DMS 273 treated with DMSO at 0.1 percent for 48 hours (cell line): Measurements from ENCODE around the gene ZACN.
A peak's percentile ranks its signal among the peaks of the same experiment; 100 is the strongest.
"Not testable (repeated sequence)": the region's sequence is repeated elsewhere in the genome, so short reads cannot be mapped to it uniquely, and the experiment has no call there.

Experiments used
- DNase-seq: peaks from one replicate; lab custom pipeline; 2025; lab: John Stamatoyannopoulos, UW

Gene ZACN

GRCh38 chr17:76078860-76079534, at the start of gene ZACN:
Gene ZACN (plus strand): TSS chr17:76079182. CDS start chr17:76079265, 83 bp downstream.
- DNase-seq = no peak

DNA sequence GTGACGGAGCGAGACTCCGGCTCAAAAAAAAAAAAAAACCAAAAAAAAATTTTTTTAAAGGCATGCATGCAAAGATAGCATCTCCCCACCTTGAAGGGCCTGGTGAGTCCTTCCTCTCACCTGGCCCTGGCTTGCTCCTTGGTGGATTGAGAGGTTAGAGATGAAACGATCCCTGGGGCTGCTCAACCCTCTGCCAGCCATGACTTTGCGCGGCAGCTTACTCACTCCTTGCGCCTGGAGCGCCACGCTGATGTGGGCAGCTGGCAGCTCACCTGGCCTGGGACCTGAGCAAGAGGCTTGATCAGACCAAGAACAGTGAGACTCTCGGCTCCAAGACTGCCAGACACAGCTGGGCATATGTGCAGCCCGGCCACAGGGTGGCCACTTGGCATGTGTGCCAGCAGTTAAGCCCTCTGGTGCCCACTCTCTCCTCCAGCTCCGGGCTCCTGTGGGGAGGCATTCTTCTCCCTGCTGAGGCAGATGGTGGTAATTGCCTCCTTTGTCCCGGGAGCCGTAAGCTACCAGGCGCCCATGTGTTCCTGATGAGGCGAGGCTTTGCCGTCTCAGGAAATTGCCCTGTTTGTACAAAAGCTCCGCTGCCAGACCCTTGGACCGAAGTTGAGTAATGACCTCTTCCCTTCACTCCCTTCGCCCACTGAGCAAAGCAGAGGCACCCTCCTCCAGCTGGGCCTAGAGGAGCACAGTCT, 46.8 kb upstream of the ZACN start:
- peak; percentile 51 for DNase-seq

DNA sequence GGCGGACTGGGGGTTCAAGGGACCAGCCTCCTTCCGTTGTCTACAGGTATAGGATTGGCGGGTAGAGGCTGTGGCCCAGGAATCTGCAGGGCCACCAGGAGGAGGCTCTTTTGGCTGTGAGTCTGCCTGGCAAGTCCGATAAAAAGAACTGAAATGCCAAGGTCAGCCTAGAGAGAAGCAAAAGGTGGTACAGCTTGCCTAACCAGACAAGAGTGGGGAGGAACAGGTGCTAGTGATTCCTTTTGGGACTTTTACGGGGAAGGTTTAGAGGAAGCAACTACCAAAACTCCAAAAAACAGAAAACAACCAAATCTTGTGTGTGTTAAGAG, 46.2 kb upstream of the ZACN start:
- DNase-seq = no peak

GRCh38 chr17:76033139-76033538, 45.8 kb upstream of the ZACN start:
- DNase-seq = no peak

- no peak for DNase-seq
Observed at GRCh38 chr17:76034428-76035350, 44.3 kb upstream of the ZACN start.

DNA sequence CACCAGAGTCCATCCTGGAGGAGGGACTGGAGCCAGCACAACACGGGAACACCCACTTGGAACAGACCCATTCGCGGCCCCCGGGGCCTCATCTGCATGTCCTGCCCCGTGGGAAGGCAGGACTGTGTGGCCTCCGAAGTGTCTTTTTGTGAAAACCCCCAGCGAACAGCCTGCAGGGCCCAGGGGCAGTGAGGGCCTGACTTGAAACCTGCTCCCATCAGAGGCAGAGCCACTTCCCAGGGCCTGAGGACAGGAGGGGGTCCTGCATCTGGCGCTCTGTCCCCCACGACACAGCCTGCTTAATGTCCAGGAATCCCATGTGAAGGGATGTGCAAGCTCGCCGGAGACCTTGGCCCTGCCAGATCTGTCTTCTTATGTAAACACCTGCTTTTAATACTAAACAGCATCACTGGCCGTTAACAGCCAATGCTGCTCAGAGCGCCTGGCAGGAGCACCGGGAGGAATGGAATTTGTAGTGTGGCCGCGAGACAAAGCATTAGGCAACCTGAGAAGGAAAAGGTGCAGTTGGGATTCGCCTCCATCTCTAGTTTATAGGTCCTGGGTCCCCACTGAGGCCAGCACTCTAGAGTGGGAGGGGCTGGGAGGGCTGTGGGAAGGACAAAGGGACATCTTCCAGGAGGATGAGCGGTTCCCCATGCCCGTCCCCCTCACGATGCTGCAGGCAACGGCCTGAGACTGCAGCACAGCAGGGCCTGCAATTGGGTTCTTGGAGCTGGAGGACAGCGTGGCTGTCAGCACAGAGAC, 42.3 kb upstream of the ZACN start:
- DNase-seq = no peak

DNA sequence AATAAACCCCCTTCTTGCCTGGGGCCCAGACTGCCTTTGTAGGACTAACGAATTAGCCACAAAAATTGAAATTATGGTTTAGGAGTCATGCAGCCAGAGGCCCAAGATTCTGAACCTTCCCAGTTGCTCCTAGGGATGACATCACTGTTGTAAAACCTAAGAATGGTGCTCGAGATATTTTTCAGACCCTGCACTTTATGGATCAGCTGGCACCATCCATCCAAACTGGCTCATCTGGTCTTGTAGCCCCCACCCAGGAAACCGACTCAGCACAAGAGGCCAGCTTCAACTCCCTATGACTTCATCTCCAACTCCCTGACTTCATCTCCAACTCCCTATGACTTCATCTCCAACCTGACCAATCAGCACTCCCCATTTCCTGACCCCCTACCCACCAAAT, 40.9 kb upstream of the ZACN start:
- DNase-seq = no peak

DNA sequence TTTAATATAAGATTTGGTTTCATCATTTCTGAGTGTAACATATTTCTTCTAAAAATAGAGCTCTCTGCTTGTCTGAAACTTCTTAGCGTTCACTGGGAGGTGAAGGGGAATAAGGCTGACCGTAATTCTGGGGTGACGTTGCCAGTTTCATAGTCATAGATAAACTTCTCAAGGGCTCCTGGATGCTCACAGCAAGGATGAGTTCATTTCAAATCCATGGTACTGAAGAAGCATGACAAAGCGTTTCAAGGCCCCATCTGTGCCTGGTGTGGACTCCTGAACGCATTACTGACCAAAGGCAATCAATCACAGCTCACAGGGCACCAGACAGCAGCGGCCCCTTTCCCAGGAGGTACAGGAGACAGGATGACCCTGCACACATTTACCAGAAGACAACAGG, 39.9 kb upstream of the ZACN start:
- no peak for DNase-seq

- no peak for DNase-seq
Observed at GRCh38 chr17:76040376-76040775, 38.6 kb upstream of the ZACN start.

DNA sequence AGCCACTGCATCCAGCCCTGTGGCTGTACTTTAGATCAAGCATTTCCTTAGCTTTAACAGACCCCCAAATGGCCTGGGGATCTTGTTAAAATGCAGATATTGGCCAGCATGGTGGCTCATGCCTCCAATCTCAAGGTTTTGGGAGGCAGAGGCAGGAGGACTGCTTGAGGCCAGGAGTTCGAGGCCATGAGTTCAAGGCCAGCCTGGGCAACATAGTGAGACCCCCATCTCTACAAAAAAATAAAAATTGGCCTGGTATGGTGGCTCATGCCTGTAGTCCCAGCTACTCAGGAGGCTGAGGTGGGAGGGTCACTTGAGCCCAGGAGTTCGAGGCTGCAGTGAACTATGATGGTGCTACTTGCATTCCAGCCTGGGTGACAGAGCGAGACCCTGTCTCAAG, 36.1 kb upstream of the ZACN start:
- not testable (repeated sequence) for DNase-seq

DNA sequence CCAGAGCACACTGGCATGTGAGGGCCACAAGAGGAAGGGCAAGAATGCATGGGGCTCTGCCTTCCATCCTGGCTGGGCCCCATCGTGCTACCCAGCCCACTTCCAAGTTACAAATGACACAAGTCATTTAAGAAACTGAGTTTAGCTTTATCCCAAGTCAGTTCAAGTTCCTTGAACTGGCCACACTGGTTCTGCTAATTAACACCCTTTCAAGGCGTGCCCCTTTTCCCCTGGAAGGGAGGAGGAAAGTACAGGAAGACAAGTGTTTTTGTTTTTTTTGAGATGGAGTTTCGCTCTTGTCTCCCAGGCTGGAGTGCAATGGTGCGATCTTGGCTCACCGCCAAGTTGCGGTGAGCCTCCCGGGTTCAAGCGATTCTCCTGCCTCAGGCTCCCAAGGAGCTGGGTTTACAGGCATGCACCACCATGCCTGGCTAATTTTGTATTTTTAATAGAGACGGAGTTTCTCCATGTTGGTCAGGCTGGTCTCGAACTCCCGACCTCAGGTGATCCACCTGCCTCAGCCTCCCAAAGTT, 34.4 kb upstream of the ZACN start:
- not testable (repeated sequence) for DNase-seq

DNA sequence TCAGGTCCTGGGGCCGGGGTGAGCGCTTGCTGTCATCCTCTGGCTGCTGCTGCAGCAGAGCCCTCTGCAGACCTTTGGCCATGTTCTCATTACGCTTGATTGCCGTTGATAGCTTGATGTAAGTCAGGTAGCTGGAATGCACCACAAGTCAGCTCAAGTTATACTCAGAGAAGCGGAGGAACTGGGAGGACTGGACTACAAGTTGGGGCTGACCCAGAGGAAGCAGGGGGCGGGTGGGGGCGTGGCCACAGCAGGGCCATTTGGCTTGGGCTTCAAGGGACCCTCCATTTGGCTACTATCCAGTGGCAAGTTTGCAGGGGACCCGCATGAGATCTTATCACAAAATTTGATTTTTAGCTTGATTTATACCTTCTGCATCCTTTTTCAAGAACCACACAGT, 32.9 kb upstream of the ZACN start:
- no peak for DNase-seq

DNA sequence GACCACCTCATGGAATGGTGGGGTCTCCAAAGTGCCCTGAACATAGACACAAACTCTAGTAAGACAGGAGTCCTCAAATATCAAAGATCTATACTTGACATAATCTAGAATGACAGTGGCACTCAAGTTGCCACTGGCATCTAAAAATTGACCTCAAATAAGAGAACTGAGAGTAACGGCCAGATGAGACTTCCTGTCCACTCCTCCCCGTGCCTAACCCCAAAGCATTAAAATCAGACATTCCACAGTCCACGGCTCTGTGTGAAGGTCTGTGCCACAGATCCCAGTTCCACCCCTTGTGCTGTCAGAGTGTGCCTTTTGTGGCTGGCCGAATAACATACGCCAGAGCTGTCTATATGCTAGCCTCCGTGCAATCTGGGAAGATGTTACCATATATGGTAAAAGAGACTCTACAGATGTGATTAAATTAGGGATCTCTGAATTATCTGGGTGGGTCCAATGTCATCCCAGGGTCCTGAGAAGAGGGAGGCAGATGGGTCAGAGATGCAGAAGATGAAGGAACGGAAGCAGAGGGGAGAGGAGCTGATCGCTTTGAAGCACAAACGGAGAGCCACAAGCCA, 30.9 kb upstream of the ZACN start:
- no peak for DNase-seq

- no peak for DNase-seq
Observed at GRCh38 chr17:76048711-76049110, 30.3 kb upstream of the ZACN start.

- no peak for DNase-seq
Observed at GRCh38 chr17:76049239-76049638, 29.7 kb upstream of the ZACN start.

GRCh38 chr17:76049836-76050537, 29.0 kb upstream of the ZACN start:
- no peak for DNase-seq

GRCh38 chr17:76050538-76051467, 28.2 kb upstream of the ZACN start:
- no peak for DNase-seq

- no peak for DNase-seq
Observed at GRCh38 chr17:76051561-76051960, 27.4 kb upstream of the ZACN start.

DNA sequence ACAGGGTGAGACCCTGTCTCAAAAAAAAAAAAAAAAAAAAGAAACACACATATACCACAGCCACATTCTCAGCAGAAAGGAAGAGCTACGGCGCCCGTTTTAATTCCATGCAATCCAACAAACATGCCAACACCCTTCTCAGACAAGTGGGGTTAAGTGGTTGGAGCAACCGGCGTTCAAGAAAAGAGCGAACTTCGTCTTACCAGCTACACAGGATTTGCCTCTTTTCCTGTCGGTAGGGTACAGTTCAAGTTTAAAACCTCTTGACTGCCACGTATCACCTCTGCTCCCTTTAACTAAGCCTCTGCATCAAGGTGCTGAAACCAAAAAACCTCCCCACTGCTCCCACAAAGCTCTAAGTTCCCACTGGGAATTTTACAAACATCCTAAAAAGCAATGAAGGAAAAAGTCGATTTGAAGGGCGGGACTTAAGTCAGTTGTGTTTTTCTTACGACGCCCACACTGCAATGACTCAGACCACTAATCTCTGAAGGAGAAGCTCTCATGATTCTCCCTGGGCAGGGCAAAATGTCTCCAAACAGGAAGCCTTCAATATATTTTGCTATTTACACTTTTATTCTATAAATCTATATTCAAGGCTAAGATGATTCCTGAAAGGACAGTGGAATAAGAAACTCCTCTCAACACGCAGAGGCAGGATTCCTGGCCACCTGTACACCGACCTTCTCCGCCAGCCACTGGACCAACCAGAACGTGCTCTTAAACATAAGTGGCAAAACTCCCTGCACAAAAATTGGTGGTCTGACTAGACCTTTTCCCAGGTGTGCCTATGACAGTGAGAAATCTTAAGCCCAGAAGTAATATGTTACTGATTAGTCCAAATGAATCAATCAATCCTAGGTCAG, 25.5 kb upstream of the ZACN start:
- no peak for DNase-seq
